ENCODE measurements around the gene MYL5. TPM values are rescaled to one million over a fixed set of nuclear protein-coding genes. Genes with fewer than 3 reads are reported as not detected.

The MYL5 gene
- total and polyA plus RNA-seq, 2 of the 13 experiments (the other 11 are each of a cell fraction or from before 2014, with no cell fraction given) = 6.5 to 16.0 TPM

GRCh38 chr4:655464-656151 is 18.7 kb upstream of the MYL5 start (continued):
- TF ChIP-seq LRRFIP1 (CRISPR knock-in tag; conservative IDR thresholded peaks at IDR 0.05) (no peak), EED (CRISPR knock-in tag; IDR thresholded peaks at IDR 0.05) (0 out of 2 replicates have a peak, but pooled peaks have one; percentile 43), ZSCAN25 (CRISPR knock-in tag; IDR thresholded peaks at IDR 0.05) (peak; percentile 99), SIN3B (IDR thresholded peaks at IDR 0.05; ENCODE audit: low read length) (no peak), ONECUT2 (CRISPR knock-in tag; IDR thresholded peaks at IDR 0.05) (no peak), KLF9 (CRISPR knock-in tag; IDR thresholded peaks at IDR 0.05; ENCODE audit: low read depth) (no peak), ZNF773 (CRISPR knock-in tag; IDR thresholded peaks at IDR 0.05; ENCODE audit: borderline replicate concordance) (no peak), TMF1 (CRISPR knock-in tag; IDR thresholded peaks at IDR 0.05; ENCODE audit: low read depth) (no peak), PATZ1 (CRISPR knock-in tag; IDR thresholded peaks at IDR 0.05) (peak; percentile 41; the same call in 1 of the 2 replicates), RARA (CRISPR knock-in tag; IDR thresholded peaks at IDR 0.05) (peak; percentile 54), MBNL3 (CRISPR knock-in tag; conservative IDR thresholded peaks at IDR 0.05) (no peak), TERF1 (CRISPR knock-in tag; IDR thresholded peaks at IDR 0.05) (0 out of 2 replicates have a peak, but pooled peaks have one; percentile 42), PRPF4 (IDR thresholded peaks at IDR 0.05; ENCODE audit: low read depth, low read length, poor library complexity, severe bottlenecking) (no peak), MZF1 (CRISPR knock-in tag; IDR thresholded peaks at IDR 0.05; ENCODE audit: borderline replicate concordance) (no peak), ZNF451 (CRISPR knock-in tag; IDR thresholded peaks at IDR 0.05) (0 out of 2 replicates have a peak, but pooled peaks have one; percentile 44), CSRNP2 (CRISPR knock-in tag; conservative IDR thresholded peaks at IDR 0.05; ENCODE audit: low read depth) (no peak), MAX (IDR thresholded peaks at IDR 0.05) (peak; percentile 47; the same call in 1 of the 2 replicates), LBX2 (CRISPR knock-in tag; IDR thresholded peaks at IDR 0.05; ENCODE audit: borderline replicate concordance) (no peak), ZNF652 (CRISPR knock-in tag; IDR thresholded peaks at IDR 0.05; ENCODE audit: borderline replicate concordance, low read depth) (no peak), ZNF143 (CRISPR knock-in tag; IDR thresholded peaks at IDR 0.05) (no peak)
